Endothelial cell of umbilical vein (primary cell): ENCODE data around the gene RCAN3. TPM values are rescaled to one million over a fixed set of nuclear protein-coding genes. Genes with fewer than 3 reads are reported as not detected.
"Not testable (repeated sequence)": the region's sequence is repeated elsewhere in the genome, so short reads cannot be mapped to it uniquely, and the experiment has no call there.

ENCODE experiments used
- BruUV-seq: library from RNA; stranded (reverse); fragments of 400-500 nt; replicated peaks from 2 replicates; lab custom pipeline; 2021; lab: Mats Ljungman, UMichigan
- CTCF ChIA-PET: fragments of 300-600, 350-600 bp; sonication (Branson Sonifier 250); formaldehyde crosslinking; loops from one replicate; lab custom pipeline; 2021; ENCODE audit warnings: antibody characterized with exemption, inconsistent platforms; lab: Charles Lee
- POLR2A ChIA-PET: fragments of 300-600, 350-600 bp; sonication (Branson Sonifier 250); formaldehyde crosslinking; loops from one replicate; lab custom pipeline; 2021; ENCODE audit warnings: antibody characterized with exemption, inconsistent platforms; lab: Charles Lee
- DNase-seq: peaks from one replicate; pipeline ENCODE4 v3.0.0-alpha.2; 2011; ENCODE audit warnings: low read depth, low spot score
- FAIRE-seq: peaks from 2 replicates; lab custom pipeline; 2011; peaks lifted over from hg19 to GRCh38; lab: Jason Lieb, UNC
- H2AFZ ChIP-seq: 2 replicates; pipeline ENCODE4 v1.6.0; 2012; ENCODE audit warnings: low read depth, low read length, control low read depth, inconsistent platforms
- H3K27ac ChIP-seq: 2 replicates; pipeline ENCODE4 v1.5.1; 2011; ENCODE audit warnings: low read depth, mild to moderate bottlenecking, control low read depth, low read length, moderate library complexity; ENCODE audit not compliant: insufficient read depth
- H3K27me3 ChIP-seq, 2 experiments: 2 replicates each; pipeline versions ENCODE4 v1.6.0 to v1.6.1; 2011; ENCODE audit warnings: low read length in 2 of 2, mixed read lengths in 1 of 2; ENCODE audit not compliant: control insufficient read depth in 2 of 2, insufficient read depth in 2 of 2
- H3K36me3 ChIP-seq, 2 experiments: 2 replicates in 1 of 2; 3 replicates in 1 of 2; pipeline ENCODE4 v1.5.1; 2011; ENCODE audit warnings: low read length in 2 of 2, mild to moderate bottlenecking in 1 of 2, moderate library complexity in 1 of 2; ENCODE audit not compliant: control insufficient read depth in 2 of 2, insufficient read depth in 2 of 2; ENCODE audit errors: extremely low read depth in 1 of 2
- H3K4me1 ChIP-seq: 3 replicates; pipeline ENCODE4 v1.5.1; 2011; ENCODE audit warnings: mild to moderate bottlenecking, low read length; ENCODE audit not compliant: control insufficient read depth, insufficient read depth; ENCODE audit errors: extremely low read depth
- H3K4me2 ChIP-seq: 2 replicates; pipeline ENCODE4 v1.6.1; 2011; ENCODE audit warnings: low read length, control low read depth, mixed read lengths; ENCODE audit not compliant: insufficient read depth
- H3K4me3 ChIP-seq, 3 experiments: fragments of 200-600 bp in 1 of 3; sonication (generic), shearing (Covaris generic) in 1 of 3; replicated peaks in 1 of 3; 2 replicates each; pipeline ENCODE4 v1.5.1; 2011 to 2016; ENCODE audit warnings: control low read depth in 3 of 3, low read length in 3 of 3, mild to moderate bottlenecking in 2 of 3, inconsistent platforms in 1 of 3, low read depth in 1 of 3, moderate library complexity in 1 of 3; ENCODE audit not compliant: insufficient read depth in 1 of 3
- H3K79me2 ChIP-seq: 2 replicates; pipeline ENCODE4 v1.6.0; 2012; ENCODE audit warnings: low read length, inconsistent platforms; ENCODE audit not compliant: control insufficient read depth, insufficient read depth
- H3K9ac ChIP-seq: replicated peaks from 2 replicates; pipeline ENCODE3; 2011; ENCODE audit warnings: low read length, control low read depth; ENCODE audit not compliant: insufficient read depth; ENCODE audit errors: extremely low read depth
- H3K9me1 ChIP-seq: replicated peaks from 3 replicates; pipeline ENCODE4 v1.6.0; 2011; ENCODE audit warnings: mild to moderate bottlenecking, low read length; ENCODE audit not compliant: control insufficient read depth, insufficient read depth; ENCODE audit errors: extremely low read depth
- H3K9me3 ChIP-seq: replicated peaks from 2 replicates; pipeline ENCODE4 v1.5.1; 2012; ENCODE audit warnings: low read length, inconsistent platforms; ENCODE audit not compliant: control insufficient read depth, insufficient read depth
- H4K20me1 ChIP-seq: replicated peaks from 2 replicates; pipeline ENCODE3; 2011; ENCODE audit warnings: mild to moderate bottlenecking, low read length; ENCODE audit not compliant: control insufficient read depth, insufficient read depth; ENCODE audit errors: extremely low read depth
- EZH2 ChIP-seq: IDR thresholded peaks from 2 replicates; pipeline ENCODE4 v1.6.1; 2012; ENCODE audit warnings: borderline replicate concordance, low read depth, mild to moderate bottlenecking, moderate library complexity, low read length, inconsistent platforms; ENCODE audit not compliant: severe bottlenecking
- FOS ChIP-seq: IDR thresholded peaks from 2 replicates; pipeline ENCODE4 v1.6.1; 2011; ENCODE audit warnings: mild to moderate bottlenecking, low read length, moderate library complexity, borderline replicate concordance; ENCODE audit not compliant: insufficient read depth
- GATA2 ChIP-seq: IDR thresholded peaks from 2 replicates; pipeline ENCODE4 v1.7.0; 2011; ENCODE audit warnings: low read depth, mild to moderate bottlenecking, moderate library complexity, mixed read lengths, low read length; ENCODE audit not compliant: insufficient read length, insufficient read depth
- JUN ChIP-seq: IDR thresholded peaks from 2 replicates; pipeline ENCODE4 v1.6.1; 2011; ENCODE audit warnings: borderline replicate concordance, low read depth; ENCODE audit not compliant: insufficient read length, insufficient read depth
- MYC ChIP-seq: IDR thresholded peaks from one replicate; pipeline ENCODE4 v1.6.1; 2011; ENCODE audit warnings: mild to moderate bottlenecking, low read depth, low read length
- POLR2A ChIP-seq: IDR thresholded peaks from 2 replicates; pipeline ENCODE4 v1.6.1; 2012; ENCODE audit warnings: low read depth, mild to moderate bottlenecking, control low read depth, low read length
- POLR2AphosphoS5 ChIP-seq: IDR thresholded peaks from 2 replicates; pipeline ENCODE4 v1.6.1; 2012; ENCODE audit warnings: low read depth, mild to moderate bottlenecking, control low read depth, low read length, moderate library complexity; ENCODE audit not compliant: insufficient read depth
- dilution Hi-C: fragments of 300-500 bp; cut with MboI; formaldehyde crosslinking; loops from one replicate; pipeline ENCODE4 v1.15.0; 2019; ENCODE audit warnings: low sequenced_read_pairs; ENCODE audit not compliant: extremely low pct_ligation_motif_present
- intact Hi-C: fragments of 100-400 bp; cut with micrococcal nuclease; formaldehyde crosslinking; loops from one replicate; pipeline ENCODE4 v1.10.0; 2022
- polyA plus RNA-seq, 4 experiments: library from polyadenylated mRNA; depleted of rRNA in 3 of 4; stranded (reverse) in 3 of 4; unstranded in 1 of 4; fragments of >200 nt; gene quantifications; 2 replicates each; pipeline versions ENCODE4 v1.2.1 to v1.2.3, GENCODE V29; 2011 to 2012; ENCODE audit warnings: missing spikeins in 1 of 4
- total RNA-seq: library from RNA; stranded (reverse); gene quantifications from 2 replicates; pipeline ENCODE4 v1.2.3, GENCODE V29; 2021
- TF ChIP-seq, protein P1 (sequence below), 2 donors: IDR thresholded peaks; 1 replicate in 1 of 2; 2 replicates in 1 of 2; pipeline ENCODE4 v1.5.1; 2011; ENCODE audit warnings: low read length in 2 of 2, mild to moderate bottlenecking in 2 of 2, moderate library complexity in 2 of 2, control low read depth in 1 of 2, inconsistent platforms in 1 of 2, low read depth in 1 of 2; ENCODE audit not compliant: insufficient read depth in 1 of 2; ENCODE audit errors: extremely low read depth in 1 of 2
- TF ChIP-seq, protein P2 (sequence below): IDR thresholded peaks from 2 replicates; pipeline ENCODE4 v1.6.1; 2011; ENCODE audit not compliant: insufficient read depth, insufficient read length

The RCAN3 gene
- total and polyA plus RNA-seq, 2 donors (not counting 3 experiments of a cell fraction or from before 2014, with no cell fraction given) = 0.99 to 5.1 TPM

DNA sequence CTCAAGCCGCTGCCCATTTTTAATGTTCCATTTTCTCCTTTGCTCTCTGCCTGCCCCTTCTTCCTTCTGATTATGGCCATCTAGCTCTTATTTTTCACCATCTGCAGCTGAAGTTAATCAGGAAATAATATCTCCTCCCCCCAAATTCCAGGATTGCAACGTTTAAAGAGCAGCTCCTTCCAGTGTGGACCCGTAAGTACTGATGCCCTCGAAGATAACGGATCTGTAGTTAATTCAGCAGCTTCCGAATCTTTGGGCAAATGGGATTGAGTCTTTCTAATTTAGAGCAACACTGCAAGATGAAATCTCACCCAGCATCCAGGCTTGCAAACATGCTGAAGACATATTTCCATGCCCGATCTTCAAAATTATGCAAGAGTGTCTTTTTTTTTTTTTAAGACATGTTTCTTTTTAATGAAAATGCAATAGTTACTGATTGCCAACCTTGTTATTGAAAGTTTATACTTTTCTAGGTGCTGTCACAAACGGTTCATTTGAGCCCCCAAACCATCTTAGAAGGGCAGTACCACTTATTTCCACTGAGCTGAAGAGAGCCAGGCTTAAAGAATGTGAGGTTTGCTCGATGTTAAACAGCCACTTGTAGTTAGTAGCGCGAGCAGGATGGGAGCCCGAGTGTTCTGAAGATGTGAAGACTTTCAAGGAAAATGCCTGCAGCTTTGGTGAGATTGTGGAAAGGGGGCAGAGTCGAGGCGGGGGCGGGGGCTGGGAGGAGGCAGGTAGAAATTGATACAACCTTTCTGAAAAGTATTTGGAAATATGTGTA, 10.9 kb upstream of the RCAN3 start:
- no peak overlapping the region for H3K4me3 ChIP-seq
- no peaks in the 10 kb centered on the region for H3K79me2 ChIP-seq
- H3K9ac ChIP-seq = no peak overlapping the region
- dilution Hi-C loops (no loop called here), intact Hi-C loops (no loop called here)
- no peaks in the 10 kb centered on the region for H3K9me1 ChIP-seq
- TF ChIP-seq POLR2A = no peak
- TF ChIP-seq JUN = no peak
- no peak for TF ChIP-seq MYC
- TF ChIP-seq, protein P1, sequence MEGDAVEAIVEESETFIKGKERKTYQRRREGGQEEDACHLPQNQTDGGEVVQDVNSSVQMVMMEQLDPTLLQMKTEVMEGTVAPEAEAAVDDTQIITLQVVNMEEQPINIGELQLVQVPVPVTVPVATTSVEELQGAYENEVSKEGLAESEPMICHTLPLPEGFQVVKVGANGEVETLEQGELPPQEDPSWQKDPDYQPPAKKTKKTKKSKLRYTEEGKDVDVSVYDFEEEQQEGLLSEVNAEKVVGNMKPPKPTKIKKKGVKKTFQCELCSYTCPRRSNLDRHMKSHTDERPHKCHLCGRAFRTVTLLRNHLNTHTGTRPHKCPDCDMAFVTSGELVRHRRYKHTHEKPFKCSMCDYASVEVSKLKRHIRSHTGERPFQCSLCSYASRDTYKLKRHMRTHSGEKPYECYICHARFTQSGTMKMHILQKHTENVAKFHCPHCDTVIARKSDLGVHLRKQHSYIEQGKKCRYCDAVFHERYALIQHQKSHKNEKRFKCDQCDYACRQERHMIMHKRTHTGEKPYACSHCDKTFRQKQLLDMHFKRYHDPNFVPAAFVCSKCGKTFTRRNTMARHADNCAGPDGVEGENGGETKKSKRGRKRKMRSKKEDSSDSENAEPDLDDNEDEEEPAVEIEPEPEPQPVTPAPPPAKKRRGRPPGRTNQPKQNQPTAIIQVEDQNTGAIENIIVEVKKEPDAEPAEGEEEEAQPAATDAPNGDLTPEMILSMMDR (IDR thresholded peaks at IDR 0.05; ENCODE audit: extremely low read depth in 1 of 2, insufficient read depth in 1 of 2, low read depth in 1 of 2, low read length in 2 of 2) = no peak
- no peak for TF ChIP-seq POLR2AphosphoS5
- no peak for TF ChIP-seq GATA2
- TF ChIP-seq, protein P2, sequence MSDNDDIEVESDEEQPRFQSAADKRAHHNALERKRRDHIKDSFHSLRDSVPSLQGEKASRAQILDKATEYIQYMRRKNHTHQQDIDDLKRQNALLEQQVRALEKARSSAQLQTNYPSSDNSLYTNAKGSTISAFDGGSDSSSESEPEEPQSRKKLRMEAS = no peak
- TF ChIP-seq FOS = no peak
- no peak for TF ChIP-seq EZH2
- no TSS peak for BruUV-seq
- no peaks in the 10 kb centered on the region for H4K20me1 ChIP-seq
- H2AFZ ChIP-seq = no peak overlapping the region
- no peaks in the 10 kb centered on the region for H3K9me3 ChIP-seq
- H3K36me3 ChIP-seq = no peaks in the 10 kb centered on the region
- no peaks in the 10 kb centered on the region for H3K27me3 ChIP-seq
- CTCF ChIA-PET = interaction anchor here (0.5 to 2.4 kb wide), 3 partner anchors 18 to 292 kb away, joined by 3 to 7 read pairs (median 3); no protein-coding TSS in a partner anchor
- H3K4me2 ChIP-seq = no peak overlapping the region
- no peaks in the 10 kb centered on the region for H3K4me1 ChIP-seq
- FAIRE-seq (no peak), DNase-seq (no peak)
- H3K27ac ChIP-seq = no peak overlapping the region
- POLR2A ChIA-PET = no interaction called here

DNA sequence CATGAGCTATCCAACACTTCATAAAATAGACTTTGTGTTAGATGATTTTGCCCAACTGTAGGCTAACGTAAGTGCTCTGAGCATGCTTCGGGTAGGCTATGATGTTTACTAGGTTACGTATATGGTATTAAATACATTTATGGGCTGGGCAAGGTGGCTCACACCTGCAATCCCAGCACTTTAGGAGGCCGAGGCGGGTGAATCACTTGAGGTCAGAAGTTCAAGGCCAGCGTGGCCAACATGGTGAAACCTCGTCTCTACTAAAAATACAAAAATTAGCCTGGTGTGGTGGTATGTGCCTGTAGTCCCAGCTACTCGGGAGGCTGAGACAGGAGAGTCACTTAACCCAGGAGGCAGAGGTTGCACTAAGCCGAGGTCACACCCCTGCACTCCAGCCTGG, 9.7 kb upstream of the RCAN3 start:
- H3K36me3 ChIP-seq, H3K9me1 ChIP-seq, H4K20me1 ChIP-seq, H3K27ac ChIP-seq, H3K79me2 ChIP-seq, intact Hi-C loops, H3K9me3 ChIP-seq, dilution Hi-C loops, CTCF ChIA-PET, H3K27me3 ChIP-seq, H2AFZ ChIP-seq, DNase-seq, BruUV-seq, H3K4me3 ChIP-seq, POLR2A ChIA-PET, H3K4me1 ChIP-seq, FAIRE-seq, H3K4me2 ChIP-seq, H3K9ac ChIP-seq: not testable (repeated sequence)
